Activated CD4-positive, alpha-beta T cell treated with anti-CD3 and anti-CD28 coated beads, Interleukin-2, amount 50 U/mL, for 1 hour (primary cell): ENCODE data around the gene BIRC5.

Source experiments
- DNase-seq: peaks from one replicate; pipeline ENCODE4 v3.0.0-alpha.2; 2020

Gene BIRC5

GRCh38 chr17:78258323-78259191 is 44.5 kb downstream of the BIRC5 start:
- DNase-seq, result peak; percentile 66

DNA sequence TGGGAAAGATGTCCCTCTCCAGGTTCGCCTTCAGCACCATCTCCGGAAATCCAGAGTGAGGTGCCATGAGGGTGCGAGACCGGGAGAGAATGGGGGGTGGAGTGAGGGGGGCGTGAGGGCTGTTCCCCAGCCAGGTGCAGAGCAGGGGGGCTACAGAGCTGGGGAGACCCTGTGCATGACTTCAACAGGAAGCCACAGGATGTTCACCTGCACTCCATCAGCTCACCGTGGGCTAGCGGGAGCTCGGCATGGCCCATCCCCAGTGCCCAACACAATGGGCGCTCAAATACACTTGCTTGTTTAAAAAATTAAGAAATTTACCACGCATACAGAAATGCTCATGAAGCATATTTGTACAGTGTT is 45.1 kb downstream of the BIRC5 start:
- DNase-seq, result no peak

- DNase-seq, result no peak
These were observed 49.1 kb downstream of the BIRC5 start for GRCh38 chr17:78263063-78263735.

DNA sequence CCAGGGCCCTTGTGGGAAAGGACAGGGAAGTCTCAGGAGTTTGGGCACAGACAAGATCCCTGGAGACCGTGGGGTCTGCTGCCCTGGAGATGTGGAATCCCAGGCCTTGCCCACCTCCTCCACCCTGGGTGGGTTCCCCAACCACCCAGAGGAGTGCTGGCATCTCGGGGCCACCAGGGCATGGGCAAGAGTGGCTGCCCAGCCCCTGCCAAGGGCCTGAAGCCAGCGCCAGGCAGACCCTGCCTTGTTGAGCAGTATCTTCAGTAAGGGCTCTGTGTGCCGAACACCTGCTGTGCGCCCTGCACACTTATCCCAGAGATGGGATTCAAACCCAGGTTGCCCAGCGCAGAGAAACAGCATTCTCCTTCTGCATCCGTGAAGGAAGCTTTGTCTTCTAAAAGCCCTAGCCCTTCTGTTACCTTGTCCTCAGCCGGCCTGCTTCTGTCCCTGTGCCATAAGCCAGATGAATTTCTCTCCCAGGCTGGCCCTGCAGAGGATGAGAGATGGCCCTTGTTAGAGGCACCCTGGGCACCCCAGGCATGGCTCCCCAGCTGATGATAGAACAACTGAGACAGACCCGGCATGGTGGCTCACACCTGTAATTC is 49.8 kb downstream of the BIRC5 start:
- no peak for DNase-seq

DNA sequence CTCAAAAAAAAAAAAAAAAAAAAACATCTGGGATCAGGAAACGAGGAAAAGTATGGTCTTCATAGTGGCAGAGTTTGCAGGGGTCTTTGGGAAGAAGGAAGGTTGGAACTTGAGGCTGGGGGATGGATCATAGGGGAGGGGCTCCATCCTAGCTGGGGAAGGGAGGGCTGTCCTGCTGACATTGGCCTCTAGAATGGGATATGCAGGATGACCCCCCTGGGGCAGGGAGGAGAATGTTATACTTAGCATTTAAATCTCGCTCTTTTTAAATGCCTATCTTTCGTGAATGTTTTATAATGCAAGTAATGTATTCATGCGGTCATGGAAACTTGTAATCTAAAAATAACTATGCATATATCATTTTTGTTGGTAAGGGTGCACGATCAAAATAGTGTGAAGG is 50.5 kb downstream of the BIRC5 start:
- no peak for DNase-seq

GRCh38 chr17:78265121-78265520 is 51.1 kb downstream of the BIRC5 start:
- no peak for DNase-seq

GRCh38 chr17:78266231-78266631 is 52.2 kb downstream of the BIRC5 start:
- DNase-seq, result no peak

DNA sequence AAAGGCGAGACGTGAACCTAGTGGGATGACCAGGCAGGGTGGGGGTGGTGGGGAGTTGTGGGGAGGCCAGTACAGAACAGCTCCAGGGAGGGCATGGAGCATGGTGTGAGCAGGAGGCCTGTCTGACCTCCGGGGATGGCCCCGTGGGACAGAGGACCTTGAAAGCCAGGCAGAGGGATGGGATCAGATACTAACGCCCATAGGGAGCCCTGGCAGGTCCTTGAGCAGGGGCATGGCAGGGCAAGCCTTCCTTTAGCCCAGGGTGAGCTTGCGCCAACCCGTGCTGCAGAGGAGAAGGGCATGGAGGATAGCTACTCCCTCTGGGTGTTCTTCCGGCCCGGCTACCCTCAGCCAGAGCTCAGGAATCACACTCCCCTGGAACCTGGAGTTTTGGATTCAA is 52.7 kb downstream of the BIRC5 start:
- no peak for DNase-seq

- no peak for DNase-seq
These were observed 53.4 kb downstream of the BIRC5 start for GRCh38 chr17:78267253-78268073.

DNA sequence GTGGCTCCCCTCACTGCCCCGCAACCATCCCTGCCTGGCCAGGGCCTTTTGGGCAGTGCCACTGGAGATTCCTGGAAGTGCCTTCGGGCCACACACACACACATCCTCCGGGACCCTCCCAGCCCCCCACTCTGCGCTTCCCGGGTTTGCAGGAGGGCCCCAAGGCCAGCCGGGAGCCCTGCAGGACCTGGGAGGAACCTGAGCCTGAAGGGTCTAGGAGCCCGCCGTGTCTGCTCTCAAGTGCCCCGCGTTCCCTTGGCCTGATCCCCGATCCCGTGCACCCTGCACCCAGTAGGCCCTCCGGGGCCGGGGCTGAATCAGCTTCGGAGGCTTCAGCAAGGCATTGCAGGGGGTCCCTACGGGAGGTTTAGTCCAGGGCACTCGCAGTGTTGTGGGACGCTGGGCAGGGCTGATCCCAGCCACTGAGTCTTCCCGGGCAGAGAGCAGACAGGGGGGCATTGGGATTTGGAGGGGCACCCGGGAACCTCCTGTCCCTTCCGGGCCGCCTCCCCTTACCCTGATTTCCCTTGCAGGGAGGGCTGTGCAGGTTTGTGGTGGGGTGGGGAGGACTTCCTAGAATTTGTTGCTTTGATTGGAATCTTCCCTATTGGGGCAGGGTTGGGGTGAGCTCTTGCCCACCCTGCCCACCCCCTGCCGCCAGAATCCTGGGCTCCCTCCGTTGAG is 54.3 kb downstream of the BIRC5 start:
- DNase-seq, result no peak

GRCh38 chr17:78268951-78269905 is 55.2 kb downstream of the BIRC5 start:
- DNase-seq, result no peak

DNA sequence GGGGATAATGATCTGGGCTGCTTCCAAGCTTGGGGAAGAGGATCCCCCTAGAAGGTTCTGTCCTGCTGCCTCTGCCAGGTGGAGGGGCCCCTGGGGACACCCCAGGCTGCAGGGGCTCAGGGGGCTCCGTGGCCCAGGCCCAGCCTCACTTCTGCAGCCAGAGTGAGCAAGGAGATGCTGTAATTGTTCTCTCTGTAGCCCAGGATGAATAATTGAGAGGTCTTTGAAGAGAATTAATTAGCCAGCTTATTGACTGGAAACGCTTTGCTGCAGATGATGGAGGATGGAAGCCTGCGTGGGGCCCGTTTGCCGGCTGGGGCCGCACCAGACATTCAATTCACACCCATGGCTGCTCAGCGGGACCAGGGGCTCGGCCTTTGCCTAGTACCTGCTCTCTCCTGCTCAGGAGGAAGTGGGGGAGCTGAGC is 55.9 kb downstream of the BIRC5 start:
- no peak for DNase-seq

DNA sequence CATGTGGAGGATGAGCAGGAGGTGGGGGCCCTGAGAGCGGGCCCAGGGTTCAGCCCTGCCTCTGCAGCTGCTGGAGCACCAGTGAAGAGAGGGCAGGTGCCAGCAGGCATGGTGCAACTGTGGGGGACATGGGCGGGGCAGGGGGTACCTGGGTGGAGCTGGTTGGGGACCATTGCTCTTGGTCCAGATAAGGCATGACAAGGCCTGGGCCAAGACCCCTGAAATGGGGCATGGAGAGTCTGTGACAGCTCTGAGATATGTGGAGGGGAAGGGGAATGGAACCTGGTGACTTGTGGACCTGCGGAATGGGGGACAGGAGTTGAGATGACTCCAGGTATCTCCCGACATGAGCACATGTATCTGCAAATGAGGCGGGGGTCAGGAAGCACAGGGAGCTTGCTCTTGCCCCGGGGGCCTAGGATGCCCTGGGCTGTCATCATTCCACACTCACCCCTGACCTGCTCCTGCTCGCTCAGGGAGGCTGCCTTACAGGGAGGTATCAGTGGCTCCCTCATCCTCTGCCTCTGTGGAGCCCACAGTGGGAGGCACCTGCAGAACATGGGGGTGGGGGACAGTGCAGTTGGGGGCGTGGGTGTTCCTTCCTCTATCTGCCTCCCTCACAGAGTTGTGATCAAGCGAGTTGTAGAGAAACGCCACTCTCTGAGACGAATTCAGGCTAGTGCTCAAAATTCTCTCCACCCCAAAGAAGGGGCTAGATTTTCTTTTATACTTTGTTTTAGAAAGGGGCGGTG is 57.5 kb downstream of the BIRC5 start:
- no peak for DNase-seq

- peak; percentile 67 for DNase-seq
These were observed 58.3 kb downstream of the BIRC5 start for GRCh38 chr17:78272181-78272913.

GRCh38 chr17:78272914-78273258 is 58.8 kb downstream of the BIRC5 start:
- no peak for DNase-seq

DNA sequence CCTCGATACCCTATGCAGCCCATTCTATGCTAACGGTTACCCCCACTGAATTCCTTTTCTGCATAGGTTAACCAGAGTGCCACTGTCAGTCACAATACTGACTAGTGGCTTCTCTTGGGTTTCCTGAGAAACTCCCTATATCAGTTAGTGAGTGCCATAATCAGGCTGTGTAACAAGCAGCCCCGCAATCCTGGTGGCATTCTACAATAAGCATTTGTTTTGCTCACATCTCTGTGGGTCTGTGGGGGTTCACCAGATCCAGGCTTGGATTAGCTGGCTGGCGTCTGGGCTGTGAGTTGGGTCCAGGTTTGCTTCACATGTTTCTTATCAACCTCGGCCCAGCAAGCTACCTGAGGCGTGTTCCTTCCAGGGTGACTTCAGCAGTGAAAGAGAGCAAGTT is 59.8 kb downstream of the BIRC5 start:
- no peak for DNase-seq
